Stimulated activated CD4-positive, alpha-beta T cell treated with anti-CD3 and anti-CD28 coated beads, TNF-alpha, amount 100 ng/mL, for 1 hour (primary cell): ENCODE results near the gene TMEM164.
"Not testable (repeated sequence)": the region's sequence is repeated elsewhere in the genome, so short reads cannot be mapped to it uniquely, and the experiment has no call there.

Experiments
- DNase-seq, 3 donors: peaks; one replicate each; pipeline ENCODE4 v3.0.0-alpha.2; 2020; ENCODE audit warnings: low read depth in 3 of 3, low spot score in 1 of 3

Gene TMEM164

GRCh38 chrX:110002300-110003166 lies at the start of gene TMEM164:
Gene TMEM164 (plus strand): TSS chrX:110003114. CDS start chrX:110003775, 661 bp downstream.
- DNase-seq: peak; percentile 27 to 65 (median 56)

GRCh38 chrX:109954333-109954732 lies 48.6 kb upstream of the TMEM164 start:
- DNase-seq: no peak

GRCh38 chrX:109954955-109955354 lies 48.0 kb upstream of the TMEM164 start:
- DNase-seq: no peak

GRCh38 chrX:109958266-109958665 lies 44.6 kb upstream of the TMEM164 start:
- DNase-seq: no peak

GRCh38 chrX:109959356-109959871 lies 43.5 kb upstream of the TMEM164 start:
- no peak for DNase-seq

GRCh38 chrX:109964390-109964789 lies 38.5 kb upstream of the TMEM164 start:
- DNase-seq: no peak

- no peak for DNase-seq
Measured at GRCh38 chrX:109966246-109966645, 36.7 kb upstream of the TMEM164 start.

GRCh38 chrX:109967156-109967555 lies 35.8 kb upstream of the TMEM164 start:
- no peak for DNase-seq

- DNase-seq: not testable (repeated sequence)
Measured at GRCh38 chrX:109970841-109971240, 32.1 kb upstream of the TMEM164 start.

GRCh38 chrX:109974906-109975655 lies 27.8 kb upstream of the TMEM164 start:
- DNase-seq: no peak

- not testable (repeated sequence) for DNase-seq
Measured at GRCh38 chrX:109985210-109985609, 17.7 kb upstream of the TMEM164 start.

GRCh38 chrX:109987884-109988283 lies 15.0 kb upstream of the TMEM164 start:
- DNase-seq: no peak

- DNase-seq: no peak
Measured at GRCh38 chrX:109990582-109991276, 12.2 kb upstream of the TMEM164 start.

- DNase-seq: no peak
Measured at GRCh38 chrX:109992203-109992602, 10.7 kb upstream of the TMEM164 start.

GRCh38 chrX:109995155-109995554 lies 7.8 kb upstream of the TMEM164 start:
- DNase-seq: no peak

GRCh38 chrX:109997786-109998452 lies 5.0 kb upstream of the TMEM164 start:
- DNase-seq: no peak

GRCh38 chrX:110000000-110000399 lies 2.9 kb upstream of the TMEM164 start:
- no peak for DNase-seq

GRCh38 chrX:110000847-110001713 lies 1.8 kb upstream of the TMEM164 start:
- DNase-seq: no peak

- no peak for DNase-seq
Measured at GRCh38 chrX:110001740-110002299, 1.1 kb upstream of the TMEM164 start.
